Ishikawa (cell line): Measurements from ENCODE around the gene CPNE4.

Source experiments
- FOXM1 ChIP-seq: IDR thresholded peaks from 2 replicates; pipeline ENCODE4 v1.6.1; 2012; ENCODE audit warnings: low read depth, borderline replicate concordance
- NFIC ChIP-seq: IDR thresholded peaks from 2 replicates; pipeline ENCODE4 v1.6.1; 2012
- RAD21 ChIP-seq: IDR thresholded peaks from 2 replicates; pipeline ENCODE4 v1.6.1; 2012; ENCODE audit warnings: low read depth
- REST ChIP-seq: IDR thresholded peaks from 2 replicates; pipeline ENCODE4 v1.6.1; 2012; ENCODE audit warnings: low read depth, mild to moderate bottlenecking
- TAF1 ChIP-seq: IDR thresholded peaks from 2 replicates; pipeline ENCODE4 v1.6.1; 2012; ENCODE audit warnings: low read depth, mild to moderate bottlenecking
- TCF12 ChIP-seq: IDR thresholded peaks from 2 replicates; pipeline ENCODE4 v1.6.1; 2012; ENCODE audit warnings: low read depth
- YY1 ChIP-seq: IDR thresholded peaks from 2 replicates; pipeline ENCODE4 v1.6.1; 2012; ENCODE audit warnings: low read depth

GRCh38 chr3:131494706-131495105, 540.1 kb downstream of the CPNE4 start:
- TF ChIP-seq YY1 (no peak), TAF1 (no peak), FOXM1 (no peak), RAD21 (no peak), REST (no peak), TCF12 (no peak), NFIC (no peak)
